Mucosa of rectum (tissue), 2 donors: ENCODE results near the gene RTEL1.
A peak's percentile ranks its signal among the peaks of the same experiment; 100 is the strongest.

ENCODE experiments used
- H3K27ac ChIP-seq, 2 donors: one replicate each; pipeline ENCODE4 v1.7.0; 2013; ENCODE audit warnings: inconsistent platforms in 2 of 2, low read depth in 2 of 2, low read length in 2 of 2
- H3K27me3 ChIP-seq, 2 donors: one replicate each; pipeline ENCODE4 v1.7.0; 2013; ENCODE audit warnings: low read length in 2 of 2; ENCODE audit not compliant: control insufficient read depth in 2 of 2, insufficient read depth in 2 of 2
- H3K36me3 ChIP-seq, 2 donors: one replicate each; pipeline ENCODE4 v1.7.0; 2013; ENCODE audit warnings: low read length in 2 of 2; ENCODE audit not compliant: control insufficient read depth in 2 of 2, insufficient read depth in 2 of 2
- H3K4me1 ChIP-seq, 2 donors: one replicate each; pipeline ENCODE4 v1.7.0; 2013; ENCODE audit warnings: low read length in 2 of 2, mild to moderate bottlenecking in 1 of 2; ENCODE audit not compliant: control insufficient read depth in 2 of 2, insufficient read depth in 2 of 2
- H3K4me3 ChIP-seq, 2 donors: one replicate each; pipeline ENCODE4 v1.7.0; 2013; ENCODE audit warnings: low read length in 2 of 2
- H3K9ac ChIP-seq, 2 donors: one replicate each; pipeline ENCODE4 v1.7.0; 2013; ENCODE audit warnings: low read length in 2 of 2, low read depth in 1 of 2, mild to moderate bottlenecking in 1 of 2
- H3K9me3 ChIP-seq, 2 donors: one replicate each; pipeline ENCODE4 v1.7.0; 2013; ENCODE audit warnings: low read length in 2 of 2; ENCODE audit not compliant: control insufficient read depth in 2 of 2
- donor health status: healthy.
- donor health status: Normal muscosa, but diverticular disease.

RTEL1 gene

GRCh38 chr20:63618291-63618980, 39.7 kb upstream of the RTEL1 start:
- H3K9me3 ChIP-seq = no peaks in the 10 kb centered on the region
- no peak overlapping the region for H3K9ac ChIP-seq
- no peaks in the 10 kb centered on the region for H3K4me1 ChIP-seq
- H3K4me3 ChIP-seq = no peak overlapping the region
- peaks cover 23 to 27% of the 10 kb centered on the region in 2 donors for H3K36me3 ChIP-seq
- no peak overlapping the region for H3K27ac ChIP-seq
- no peaks in the 10 kb centered on the region for H3K27me3 ChIP-seq

GRCh38 chr20:63619086-63619485, 39.0 kb upstream of the RTEL1 start:
- H3K4me3 ChIP-seq = no peak overlapping the region
- no peak overlapping the region for H3K27ac ChIP-seq
- H3K9me3 ChIP-seq = no peaks in the 10 kb centered on the region
- no peaks in the 10 kb centered on the region for H3K27me3 ChIP-seq
- H3K4me1 ChIP-seq = no peaks in the 10 kb centered on the region
- H3K36me3 ChIP-seq = peaks cover 23 to 27% of the 10 kb centered on the region in 2 donors
- H3K9ac ChIP-seq = no peak overlapping the region

- H3K36me3 ChIP-seq = peaks cover 23 to 27% of the 10 kb centered on the region in 2 donors
- no peaks in the 10 kb centered on the region for H3K27me3 ChIP-seq
- no peaks in the 10 kb centered on the region for H3K4me1 ChIP-seq
- no peak overlapping the region for H3K27ac ChIP-seq
- no peak overlapping the region for H3K9ac ChIP-seq
- H3K4me3 ChIP-seq = no peak overlapping the region
- H3K9me3 ChIP-seq = no peaks in the 10 kb centered on the region
Measured at GRCh38 chr20:63619505-63619904, 38.6 kb upstream of the RTEL1 start.

GRCh38 chr20:63620991-63621390, 37.1 kb upstream of the RTEL1 start:
- H3K4me1 ChIP-seq = peaks cover 0 to 5% of the 10 kb centered on the region in 2 donors
- no peak overlapping the region for H3K9ac ChIP-seq
- no peak overlapping the region for H3K27ac ChIP-seq
- H3K9me3 ChIP-seq = no peaks in the 10 kb centered on the region
- H3K27me3 ChIP-seq = no peaks in the 10 kb centered on the region
- no peak overlapping the region for H3K4me3 ChIP-seq
- H3K36me3 ChIP-seq = peaks cover 23 to 27% of the 10 kb centered on the region in 2 donors

GRCh38 chr20:63622096-63622495, 36.0 kb upstream of the RTEL1 start:
- H3K27me3 ChIP-seq = no peaks in the 10 kb centered on the region
- no peak overlapping the region for H3K27ac ChIP-seq
- H3K4me3 ChIP-seq = no peak overlapping the region
- H3K36me3 ChIP-seq = peaks cover 19 to 21% of the 10 kb centered on the region in 2 donors
- peaks cover 0 to 6% of the 10 kb centered on the region in 2 donors for H3K4me1 ChIP-seq
- no peak overlapping the region for H3K9ac ChIP-seq
- no peaks in the 10 kb centered on the region for H3K9me3 ChIP-seq

DNA sequence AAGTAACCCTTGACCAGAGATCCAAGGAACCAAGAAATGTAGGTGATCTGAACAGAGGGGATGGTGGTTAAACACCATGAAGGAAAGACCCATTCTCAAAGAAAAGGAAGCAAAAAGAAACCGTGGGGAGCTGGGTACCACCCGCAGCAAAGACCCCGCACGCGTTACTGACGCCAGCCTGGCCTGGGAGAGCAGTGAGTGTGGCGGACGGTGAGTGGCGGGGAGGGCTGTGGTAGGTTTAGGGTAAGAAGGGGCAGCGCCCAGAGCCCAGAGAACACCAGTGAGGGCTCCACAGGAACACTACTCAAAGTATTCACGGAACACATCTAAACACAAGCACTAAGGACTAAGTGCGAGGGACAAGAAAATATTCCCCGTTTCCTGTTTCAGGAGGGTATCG, 35.4 kb upstream of the RTEL1 start:
- H3K27ac ChIP-seq = no peak overlapping the region
- H3K9me3 ChIP-seq = no peaks in the 10 kb centered on the region
- H3K4me3 ChIP-seq = no peak overlapping the region
- no peak overlapping the region for H3K9ac ChIP-seq
- peaks cover 0 to 6% of the 10 kb centered on the region in 2 donors for H3K4me1 ChIP-seq
- H3K36me3 ChIP-seq = peaks cover 18% of the 10 kb centered on the region in 2 donors
- H3K27me3 ChIP-seq = no peaks in the 10 kb centered on the region

DNA sequence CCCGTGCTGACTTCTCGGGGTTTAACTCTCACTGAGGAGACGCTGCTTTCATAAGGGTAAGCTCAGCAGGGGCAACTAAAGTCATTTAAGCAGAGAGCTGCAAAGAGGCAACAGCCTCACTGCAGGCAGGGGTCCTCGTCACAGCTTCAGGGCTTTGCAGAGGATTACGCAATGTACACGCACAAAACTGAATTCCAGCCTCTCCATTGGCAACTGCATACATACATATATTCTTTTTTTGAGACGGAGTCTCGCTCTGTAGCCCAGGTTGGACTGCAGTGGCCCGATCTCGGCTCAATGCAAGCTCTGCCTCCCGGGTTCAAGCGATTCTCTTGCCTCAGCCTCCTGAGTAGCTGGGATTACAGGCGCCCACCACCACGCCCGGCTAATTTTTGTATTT, 33.6 kb upstream of the RTEL1 start:
- Histone ChIP-seq H3K4me3 (no peak overlapping the region), H3K27me3 (no peaks in the 10 kb centered on the region), H3K36me3 (peaks cover 1 to 2% of the 10 kb centered on the region in 2 donors), H3K9me3 (no peaks in the 10 kb centered on the region), H3K4me1 (peaks cover 8 to 12% of the 10 kb centered on the region in 2 donors), H3K27ac (no peak overlapping the region), H3K9ac (no peak overlapping the region)

- no peaks in the 10 kb centered on the region for H3K27me3 ChIP-seq
- H3K9me3 ChIP-seq = no peaks in the 10 kb centered on the region
- H3K4me3 ChIP-seq = peak overlapping the region; percentile 71 to 90
- H3K9ac ChIP-seq = peak overlapping the region; percentile 81 to 96
- H3K27ac ChIP-seq = peak overlapping the region; percentile 97
- H3K36me3 ChIP-seq = no peaks in the 10 kb centered on the region
- H3K4me1 ChIP-seq = peaks cover 8 to 12% of the 10 kb centered on the region in 2 donors
Measured at GRCh38 chr20:63625771-63626423, 32.2 kb upstream of the RTEL1 start.

DNA sequence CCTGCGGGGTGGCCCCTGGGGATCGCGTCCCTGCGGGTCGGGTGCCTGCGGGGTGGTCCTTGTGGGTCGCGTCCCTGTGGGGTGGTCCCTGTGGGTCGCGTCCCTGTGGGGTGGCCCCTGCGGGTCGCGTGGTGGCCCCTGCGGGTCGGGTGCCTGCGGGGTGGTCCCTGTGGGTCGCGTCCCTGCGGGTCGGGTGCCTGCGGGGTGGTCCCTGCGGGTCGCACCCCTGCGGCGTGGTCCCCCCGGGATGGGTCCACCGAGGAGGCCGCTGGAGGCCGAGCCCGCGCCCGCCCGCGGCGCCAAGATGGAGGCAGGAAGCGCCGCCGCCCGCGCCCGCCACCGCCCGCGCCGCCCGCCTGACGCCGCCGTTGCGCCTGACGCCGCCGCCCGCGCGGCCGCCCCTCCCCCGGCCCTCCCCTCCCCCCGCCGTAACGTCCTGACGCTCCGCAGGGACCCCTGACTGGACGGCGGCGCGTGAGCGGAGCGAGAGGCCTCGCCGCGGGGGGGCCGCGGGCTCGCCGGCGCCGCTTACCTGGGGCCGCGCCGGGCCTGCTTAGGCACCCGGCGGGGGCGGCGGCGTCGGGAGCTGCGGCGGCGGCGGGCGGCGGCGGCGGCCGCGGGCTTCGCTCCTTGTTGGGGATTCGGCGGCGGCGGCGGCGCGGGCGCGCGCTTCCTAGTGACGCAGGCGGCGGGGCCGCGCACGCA, 31.5 kb upstream of the RTEL1 start, which contains the start of gene GMEB2:
Gene GMEB2 (minus strand): TSS at position 678 of the 705 bp plus-strand sequence. CDS start 7,704 bp downstream, outside the sequence.
- H3K9ac ChIP-seq = peak within 1 kb of the TSS; percentile 94 to 96
- peak within 1 kb of the TSS; percentile 97 for H3K27ac ChIP-seq
- no peaks in the 10 kb centered on the region for H3K27me3 ChIP-seq
- H3K9me3 ChIP-seq = no peaks in the 10 kb centered on the region
- H3K4me1 ChIP-seq = peaks cover 8 to 12% of the 10 kb centered on the region in 2 donors
- peak within 1 kb of the TSS; percentile 86 to 90 for H3K4me3 ChIP-seq
- H3K36me3 ChIP-seq = no peaks in the 10 kb centered on the region
